Hypothalamus (tissue), 51 donors: ENCODE measurements around the gene CCDC68.

Experiments
- DNase-seq, 51 donors: peaks; one replicate each; lab custom pipeline; 2025; lab: John Stamatoyannopoulos, UW

The CCDC68 gene

GRCh38 chr18:54961868-54962267 is 2.6 kb upstream of the CCDC68 start:
- no peak for DNase-seq

- no peak for DNase-seq
These were observed 1.8 kb upstream of the CCDC68 start for GRCh38 chr18:54961016-54961423.

GRCh38 chr18:54960197-54960596 is 936 bp upstream of the CCDC68 start:
- no peak for DNase-seq

- DNase-seq: no peak
These were observed 1.3 kb downstream of the CCDC68 start for GRCh38 chr18:54957996-54958395.

GRCh38 chr18:54957296-54957832 is 1.9 kb downstream of the CCDC68 start:
- DNase-seq: no peak

- DNase-seq: no peak
These were observed 2.8 kb downstream of the CCDC68 start for GRCh38 chr18:54956506-54956905.

- no peak for DNase-seq
These were observed 7.2 kb downstream of the CCDC68 start for GRCh38 chr18:54952026-54952425.

GRCh38 chr18:54950221-54950620 is 9.0 kb downstream of the CCDC68 start:
- DNase-seq: no peak

- DNase-seq: no peak
These were observed 9.7 kb downstream of the CCDC68 start for GRCh38 chr18:54949588-54949987.

- no peak for DNase-seq
These were observed 10.9 kb downstream of the CCDC68 start for GRCh38 chr18:54948350-54948837.

GRCh38 chr18:54947091-54947490 is 12.2 kb downstream of the CCDC68 start:
- no peak for DNase-seq

GRCh38 chr18:54946149-54946581 is 13.1 kb downstream of the CCDC68 start:
- no peak for DNase-seq

GRCh38 chr18:54945576-54946125 is 13.6 kb downstream of the CCDC68 start:
- no peak for DNase-seq

GRCh38 chr18:54942569-54942968 is 16.7 kb downstream of the CCDC68 start:
- DNase-seq: no peak

- no peak for DNase-seq
These were observed 17.1 kb downstream of the CCDC68 start for GRCh38 chr18:54942144-54942543.

GRCh38 chr18:54939361-54939917 is 19.8 kb downstream of the CCDC68 start:
- no peak for DNase-seq

- no peak for DNase-seq
These were observed 20.8 kb downstream of the CCDC68 start for GRCh38 chr18:54938506-54938905.

GRCh38 chr18:54932472-54932871 is 26.8 kb downstream of the CCDC68 start:
- DNase-seq: no peak

GRCh38 chr18:54931152-54931551 is 28.1 kb downstream of the CCDC68 start:
- no peak for DNase-seq

GRCh38 chr18:54928236-54928635 is 31.0 kb downstream of the CCDC68 start:
- no peak for DNase-seq

- no peak for DNase-seq
These were observed 32.5 kb downstream of the CCDC68 start for GRCh38 chr18:54926593-54927325.

- no peak for DNase-seq
These were observed 34.3 kb downstream of the CCDC68 start for GRCh38 chr18:54924948-54925347.
